IPS-15b (cell line): ENCODE results near the gene GAK.
"Not testable (repeated sequence)": the region's sequence is repeated elsewhere in the genome, so short reads cannot be mapped to it uniquely, and the experiment has no call there.

Experiments
- H3K27me3 ChIP-seq: one replicate; pipeline ENCODE4 v1.6.1; 2013; ENCODE audit warnings: low read length; ENCODE audit not compliant: control insufficient read depth, insufficient read depth
- H3K36me3 ChIP-seq: one replicate; pipeline ENCODE4 v1.6.1; 2013; ENCODE audit warnings: low read length; ENCODE audit not compliant: control insufficient read depth, insufficient read depth
- H3K4me1 ChIP-seq: one replicate; pipeline ENCODE4 v1.6.1; 2013; ENCODE audit warnings: mild to moderate bottlenecking, low read length; ENCODE audit not compliant: control insufficient read depth, insufficient read depth
- H3K4me3 ChIP-seq: one replicate; pipeline ENCODE4 v1.5.1; 2013; ENCODE audit warnings: low read depth, low read length
- H3K9ac ChIP-seq: one replicate; pipeline ENCODE4 v1.6.1; 2013; ENCODE audit warnings: low read depth, mild to moderate bottlenecking, low read length
- H3K9me3 ChIP-seq: one replicate; pipeline ENCODE4 v1.6.1; 2013; ENCODE audit warnings: mild to moderate bottlenecking, low read length; ENCODE audit not compliant: control insufficient read depth, insufficient read depth

The GAK gene

DNA sequence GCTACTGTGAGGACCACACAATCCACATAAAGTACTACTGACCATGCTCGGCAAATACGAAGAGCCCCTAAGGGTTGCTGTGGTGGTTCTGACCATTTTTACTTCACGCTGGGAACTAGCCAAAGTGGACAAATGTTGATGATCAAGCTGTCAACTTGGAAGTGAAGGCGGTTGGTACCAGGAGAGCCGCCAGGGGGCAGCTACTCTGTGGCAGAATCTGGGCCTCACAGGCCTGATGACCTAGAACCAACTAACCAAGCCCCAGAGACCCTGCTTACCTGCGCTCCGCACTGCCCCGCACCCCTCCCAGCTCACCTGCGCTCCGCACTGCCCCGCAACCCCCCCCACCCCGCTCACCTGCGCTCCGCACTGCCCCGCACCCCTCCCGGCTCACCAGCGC is 5.6 kb downstream of the GAK start:
- Histone ChIP-seq H3K4me1 (peaks cover 13% of the 10 kb centered on the region), H3K27me3 (no peaks in the 10 kb centered on the region)

DNA sequence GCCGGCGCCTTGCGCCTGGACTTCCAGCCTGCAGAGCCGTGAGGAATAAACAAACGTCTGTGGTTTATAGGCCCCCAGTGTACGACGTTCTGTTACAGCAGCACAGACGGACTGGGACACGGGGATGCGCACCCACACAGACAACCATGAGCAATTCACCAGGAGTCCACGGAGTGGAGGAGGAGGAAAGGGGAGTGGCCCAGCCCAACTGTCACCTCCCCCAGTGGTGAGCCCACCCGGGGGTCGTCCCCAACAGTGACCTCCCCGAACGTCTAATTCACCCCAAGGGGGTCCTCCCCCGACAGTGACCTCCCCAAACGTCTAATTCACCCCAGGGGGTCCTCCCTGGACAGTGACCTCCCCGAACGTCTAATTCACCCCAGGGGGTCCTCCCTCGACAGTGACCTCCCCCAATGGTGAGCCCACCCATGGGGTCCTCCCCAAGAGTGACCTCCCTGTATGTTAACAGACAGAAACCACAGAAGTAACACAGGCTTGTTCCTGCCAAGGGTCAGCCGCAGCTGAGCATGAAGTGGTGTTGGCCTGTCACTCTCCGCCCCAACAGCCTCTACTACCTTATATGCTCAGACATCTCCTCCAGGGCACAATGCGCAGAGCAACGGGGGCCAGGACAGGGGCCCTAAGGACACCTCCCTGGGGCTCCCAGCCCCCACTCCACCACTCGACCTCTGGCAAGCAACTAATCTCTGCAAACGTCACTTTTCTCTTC is 6.2 kb downstream of the GAK start:
- Histone ChIP-seq H3K9ac (no peak overlapping the region), H3K4me1 (peaks cover 12% of the 10 kb centered on the region), H3K27me3 (no peaks in the 10 kb centered on the region), H3K4me3 (no peak overlapping the region), H3K36me3 (peaks cover 2% of the 10 kb centered on the region), H3K9me3 (no peaks in the 10 kb centered on the region)

More for the DNA sequence above, 5.6 kb downstream of the GAK start:
- H3K36me3 ChIP-seq: peaks cover 2% of the 10 kb centered on the region
- H3K9me3 ChIP-seq: no peaks in the 10 kb centered on the region
- no peak overlapping the region for H3K9ac ChIP-seq
- H3K4me3 ChIP-seq: no peak overlapping the region

DNA sequence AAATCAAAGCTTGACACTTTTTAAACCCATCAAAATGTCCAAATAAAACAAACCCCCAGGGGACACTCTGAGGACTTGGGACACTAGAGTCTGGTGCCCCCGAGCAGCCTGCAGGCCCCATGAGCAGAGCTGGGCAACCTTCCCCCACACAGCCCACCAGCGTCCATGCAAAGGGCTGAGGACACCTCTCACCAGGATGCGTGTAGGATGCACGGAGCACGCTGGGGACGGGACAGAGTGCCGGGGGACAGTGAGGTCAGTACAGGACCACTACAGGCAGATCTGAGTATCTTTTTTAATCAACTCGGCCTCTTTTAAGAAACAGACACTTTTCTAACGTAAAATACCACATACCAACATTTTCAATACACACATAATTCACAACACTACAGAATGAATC is 6.9 kb downstream of the GAK start:
- H3K4me3 ChIP-seq: no peak overlapping the region
- H3K9ac ChIP-seq: no peak overlapping the region
- H3K36me3 ChIP-seq: peaks cover 2% of the 10 kb centered on the region
- no peaks in the 10 kb centered on the region for H3K9me3 ChIP-seq
- H3K27me3 ChIP-seq: no peaks in the 10 kb centered on the region
- peaks cover 7% of the 10 kb centered on the region for H3K4me1 ChIP-seq

DNA sequence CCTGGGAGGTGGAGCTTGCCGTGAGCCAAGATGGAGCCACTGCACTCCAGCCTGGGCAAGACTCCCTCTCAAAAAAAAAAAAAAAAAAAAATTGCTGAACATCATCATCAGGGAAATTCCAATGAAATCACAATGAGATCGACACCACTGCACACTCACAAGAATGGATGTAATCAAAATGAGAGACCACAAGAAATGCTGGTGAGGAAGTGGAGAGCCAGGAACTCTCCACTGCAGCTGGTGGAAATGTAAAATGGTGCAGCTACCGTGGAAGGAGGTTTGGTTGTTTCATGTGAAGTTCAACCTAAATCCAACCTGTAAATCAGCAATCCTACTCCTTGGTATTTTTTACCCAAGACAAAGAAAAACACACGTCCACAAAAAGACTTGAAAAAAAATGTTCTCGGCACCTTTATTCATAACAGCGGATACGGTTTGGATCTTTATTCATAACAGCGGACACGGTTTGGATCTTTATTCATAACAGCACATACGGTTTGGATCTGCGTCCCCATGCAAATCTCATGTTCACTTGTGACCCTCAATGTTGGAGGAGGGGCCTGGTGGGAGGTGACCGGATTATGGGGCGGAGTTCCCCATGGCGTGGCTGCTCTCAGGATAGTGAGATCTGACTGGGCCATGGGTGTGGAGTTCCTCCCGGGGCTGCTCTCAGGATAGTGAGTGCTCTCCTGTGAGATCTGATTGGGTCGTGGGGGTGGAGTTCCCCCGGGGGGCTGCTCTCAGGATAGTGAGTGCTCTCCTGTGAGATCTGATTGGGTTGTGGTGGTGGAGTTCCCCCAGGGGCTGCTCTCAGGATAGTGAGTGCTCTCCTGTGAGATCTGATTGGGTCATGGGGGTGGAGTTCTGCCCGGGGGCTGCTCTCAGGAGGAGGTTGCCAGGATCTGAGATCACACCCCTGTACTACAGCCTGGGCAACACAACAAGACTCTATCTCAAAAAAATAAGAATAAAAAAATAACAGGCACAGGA is 7.7 kb downstream of the GAK start:
- Histone ChIP-seq H3K27me3 (no peaks in the 10 kb centered on the region), H3K36me3 (peaks cover 2% of the 10 kb centered on the region), H3K4me1 (peaks cover 7% of the 10 kb centered on the region), H3K9me3 (no peaks in the 10 kb centered on the region), H3K9ac (no peak overlapping the region), H3K4me3 (no peak overlapping the region)

DNA sequence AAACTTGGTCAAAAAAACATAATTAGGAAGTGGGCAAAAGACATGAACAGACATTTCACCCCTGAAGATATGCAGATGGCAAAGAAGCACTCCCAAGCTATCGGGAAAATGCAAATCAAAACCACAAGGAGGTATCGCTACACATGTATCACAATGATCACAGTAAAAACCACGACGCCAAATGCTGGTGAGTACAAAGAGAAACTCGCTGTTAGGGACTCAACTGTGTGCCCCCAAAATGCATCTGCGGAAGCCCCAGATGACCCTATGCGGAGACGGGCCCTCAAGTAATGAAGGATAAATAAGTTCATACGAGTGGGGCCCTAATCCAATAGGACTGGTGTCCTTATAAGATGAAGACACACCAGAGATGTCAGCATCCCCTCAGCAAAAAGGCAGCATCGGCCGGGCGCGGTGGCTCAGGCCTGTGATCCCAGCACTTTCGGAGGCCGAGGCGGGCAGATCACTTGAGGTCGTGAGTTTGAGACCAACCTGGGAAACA is 10.2 kb downstream of the GAK start:
- H3K9me3 ChIP-seq: no peaks in the 10 kb centered on the region
- H3K4me1 ChIP-seq: peaks cover 7% of the 10 kb centered on the region
- no peak overlapping the region for H3K4me3 ChIP-seq
- no peaks in the 10 kb centered on the region for H3K27me3 ChIP-seq
- peaks cover 2% of the 10 kb centered on the region for H3K36me3 ChIP-seq
- no peak overlapping the region for H3K9ac ChIP-seq

DNA sequence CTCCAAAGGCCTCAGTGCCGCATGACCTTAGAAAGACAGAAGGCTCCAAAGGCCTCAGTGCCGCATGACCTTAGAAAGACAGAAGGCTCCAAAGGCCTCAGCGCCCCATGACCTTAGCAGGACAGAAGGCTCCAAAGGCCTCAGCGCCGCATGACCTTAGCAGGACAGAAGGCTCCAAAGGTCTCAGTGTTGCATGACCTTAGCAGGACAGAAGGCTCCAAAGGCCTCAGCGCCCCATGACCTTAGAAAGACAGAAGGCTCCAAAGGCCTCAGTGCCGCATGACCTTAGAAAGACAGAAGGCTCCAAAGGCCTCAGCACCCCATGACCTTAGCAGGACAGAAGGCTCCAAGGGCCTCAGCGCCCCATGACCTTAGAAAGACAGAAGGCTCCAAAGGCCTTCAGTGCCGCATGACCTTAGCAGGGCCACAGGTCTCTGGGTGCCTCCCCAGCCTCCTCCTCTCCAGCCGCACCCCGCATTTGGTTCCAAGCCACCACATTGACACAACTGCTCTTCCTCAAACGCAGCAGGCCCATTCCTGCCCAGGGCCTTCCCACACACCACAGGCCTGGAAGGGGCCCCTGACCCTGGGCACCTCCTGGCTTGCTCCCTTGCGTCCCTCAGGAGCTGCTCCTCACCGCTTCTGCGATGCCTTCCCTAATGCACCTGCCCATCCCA is 13.0 kb downstream of the GAK start:
- H3K36me3 ChIP-seq, H3K27me3 ChIP-seq, H3K9me3 ChIP-seq, H3K4me3 ChIP-seq, H3K4me1 ChIP-seq, H3K9ac ChIP-seq: not testable (repeated sequence)

DNA sequence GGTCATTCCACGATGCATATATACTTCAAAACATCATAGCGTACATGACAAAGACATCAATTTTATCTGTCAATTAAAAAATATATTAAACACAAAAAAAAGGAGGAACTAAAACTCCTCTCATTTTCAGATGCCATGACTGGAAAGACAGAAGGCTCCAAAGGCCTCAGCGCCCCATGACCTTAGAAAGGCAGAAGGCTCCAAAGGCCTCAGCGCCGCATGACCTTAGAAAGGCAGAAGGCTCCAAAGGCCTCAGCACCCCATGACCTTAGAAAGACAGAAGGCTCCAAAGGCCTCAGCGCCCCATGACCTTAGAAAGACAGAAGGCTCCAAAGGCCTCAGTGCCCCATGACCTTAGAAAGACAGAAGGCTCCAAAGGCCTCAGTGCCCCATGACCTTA is 13.5 kb downstream of the GAK start:
- H3K36me3 ChIP-seq, H3K4me3 ChIP-seq, H3K27me3 ChIP-seq, H3K4me1 ChIP-seq, H3K9me3 ChIP-seq, H3K9ac ChIP-seq: not testable (repeated sequence)

DNA sequence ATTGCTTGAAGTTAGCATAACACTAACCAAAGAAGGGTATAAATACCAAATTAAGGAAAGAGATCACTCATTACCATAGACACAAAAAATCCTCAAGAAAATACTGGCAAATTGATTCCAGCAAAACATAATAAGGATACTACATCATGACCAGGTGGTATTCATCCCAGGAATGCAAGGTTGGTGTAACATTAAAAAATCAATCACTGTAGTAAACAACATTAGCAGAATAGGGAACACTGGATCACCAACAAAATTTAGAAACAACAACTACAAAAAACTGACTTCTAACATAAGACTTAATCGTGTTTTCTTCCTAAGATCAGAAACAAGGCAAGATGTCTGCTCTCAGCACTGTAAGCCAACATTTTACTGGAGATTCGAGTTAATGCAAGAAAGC is 14.1 kb downstream of the GAK start:
- Histone ChIP-seq H3K27me3 (no peaks in the 10 kb centered on the region), H3K4me1 (no peaks in the 10 kb centered on the region), H3K9me3 (no peaks in the 10 kb centered on the region), H3K36me3 (peaks cover 2% of the 10 kb centered on the region), H3K9ac (no peak overlapping the region), H3K4me3 (no peak overlapping the region)

DNA sequence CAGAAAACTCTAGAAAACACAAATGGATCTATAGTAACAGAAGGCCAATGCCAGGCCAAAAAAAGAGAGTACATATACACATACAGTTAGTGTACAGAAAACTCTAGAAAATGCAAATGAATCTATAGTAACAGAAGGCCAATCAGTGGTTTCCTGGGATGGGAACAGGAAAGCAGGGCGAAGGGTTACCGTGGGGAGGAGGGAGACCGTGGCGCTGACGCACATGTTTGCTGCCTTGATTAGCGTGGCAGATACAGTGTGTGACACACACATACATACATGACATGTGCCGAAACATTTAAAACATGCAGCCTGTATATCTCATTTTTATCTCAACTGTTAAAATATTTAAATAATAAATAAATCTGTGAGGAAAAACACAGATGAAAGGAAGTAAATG is 14.7 kb downstream of the GAK start:
- no peaks in the 10 kb centered on the region for H3K9me3 ChIP-seq
- H3K4me3 ChIP-seq: no peak overlapping the region
- peaks cover 2% of the 10 kb centered on the region for H3K36me3 ChIP-seq
- no peaks in the 10 kb centered on the region for H3K4me1 ChIP-seq
- no peak overlapping the region for H3K9ac ChIP-seq
- H3K27me3 ChIP-seq: no peaks in the 10 kb centered on the region

DNA sequence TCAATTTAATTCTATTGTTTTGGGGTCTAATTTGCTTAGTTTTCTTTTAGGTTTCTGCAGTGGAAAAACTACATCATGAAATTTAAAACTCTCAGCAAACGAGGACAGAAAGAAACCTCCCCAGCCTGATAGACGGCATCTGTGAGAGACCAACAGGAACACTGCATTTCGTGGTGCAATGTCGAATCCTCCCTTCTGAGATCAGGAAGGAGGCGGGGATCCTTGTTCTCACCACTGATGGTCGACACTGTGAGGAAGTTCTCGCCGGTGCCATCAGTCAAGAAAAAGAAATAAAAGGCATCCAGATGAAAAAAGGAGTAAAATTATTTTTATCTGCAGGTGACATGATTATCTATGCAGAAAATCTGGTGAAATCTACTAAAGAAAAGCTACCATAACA is 16.5 kb downstream of the GAK start:
- no peaks in the 10 kb centered on the region for H3K27me3 ChIP-seq
- H3K4me3 ChIP-seq: no peak overlapping the region
- H3K9ac ChIP-seq: no peak overlapping the region
- peaks cover 15% of the 10 kb centered on the region for H3K36me3 ChIP-seq
- no peaks in the 10 kb centered on the region for H3K4me1 ChIP-seq
- H3K9me3 ChIP-seq: no peaks in the 10 kb centered on the region

DNA sequence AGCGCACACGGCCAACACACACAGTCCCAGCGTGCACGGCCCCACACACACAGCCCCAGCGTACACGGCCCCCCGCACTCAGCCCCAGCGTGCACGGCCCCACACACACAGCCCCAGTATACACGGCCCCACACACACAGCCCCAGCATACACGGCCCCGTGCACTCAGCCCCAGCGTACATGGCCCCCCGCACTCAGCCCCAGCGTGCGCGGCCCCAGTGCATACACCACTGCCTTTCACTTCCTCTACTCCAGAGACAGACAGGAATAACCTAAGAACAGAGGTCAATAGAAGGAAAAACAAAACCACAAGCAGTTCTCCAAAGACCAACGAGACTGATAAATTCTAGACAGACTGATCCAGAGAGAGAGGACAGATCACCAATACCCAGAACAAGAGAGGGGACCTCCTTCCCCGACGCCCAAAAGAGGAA is 17.1 kb downstream of the GAK start:
- Histone ChIP-seq H3K9ac (no peak overlapping the region), H3K4me1 (no peaks in the 10 kb centered on the region), H3K36me3 (peaks cover 16% of the 10 kb centered on the region), H3K4me3 (no peak overlapping the region), H3K9me3 (no peaks in the 10 kb centered on the region), H3K27me3 (no peaks in the 10 kb centered on the region)
